ENCODE measurements around the gene NAB1.

The NAB1 gene

GRCh38 chr2:190637903-190638618, 10.8 kb upstream of the NAB1 start:
- DNase-seq, result no peak

- no peak for DNase-seq
Measured at GRCh38 chr2:190640117-190640516, 8.8 kb upstream of the NAB1 start.

DNA sequence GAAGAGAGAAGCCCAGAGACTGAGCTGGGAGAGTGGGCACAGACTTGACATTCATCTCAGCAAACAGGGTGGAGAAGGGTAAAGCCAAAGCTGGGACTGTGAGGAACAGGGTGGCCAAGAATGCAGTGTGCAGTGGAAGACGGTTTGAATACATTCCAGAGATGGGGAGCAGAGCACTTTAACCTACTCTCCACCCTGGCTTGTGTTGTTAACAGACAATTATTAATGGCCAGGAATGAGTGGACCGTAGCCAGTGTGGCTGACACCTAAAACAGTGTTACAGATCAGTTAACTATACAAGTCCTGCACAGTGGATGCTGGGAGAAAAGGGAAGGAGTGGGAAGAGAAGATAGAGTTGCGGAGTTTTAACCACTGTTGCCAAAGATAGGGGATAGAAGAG, 7.4 kb upstream of the NAB1 start:
- no peak for DNase-seq

- no peak for DNase-seq
Measured at GRCh38 chr2:190646780-190647522, 1.9 kb upstream of the NAB1 start.

DNA sequence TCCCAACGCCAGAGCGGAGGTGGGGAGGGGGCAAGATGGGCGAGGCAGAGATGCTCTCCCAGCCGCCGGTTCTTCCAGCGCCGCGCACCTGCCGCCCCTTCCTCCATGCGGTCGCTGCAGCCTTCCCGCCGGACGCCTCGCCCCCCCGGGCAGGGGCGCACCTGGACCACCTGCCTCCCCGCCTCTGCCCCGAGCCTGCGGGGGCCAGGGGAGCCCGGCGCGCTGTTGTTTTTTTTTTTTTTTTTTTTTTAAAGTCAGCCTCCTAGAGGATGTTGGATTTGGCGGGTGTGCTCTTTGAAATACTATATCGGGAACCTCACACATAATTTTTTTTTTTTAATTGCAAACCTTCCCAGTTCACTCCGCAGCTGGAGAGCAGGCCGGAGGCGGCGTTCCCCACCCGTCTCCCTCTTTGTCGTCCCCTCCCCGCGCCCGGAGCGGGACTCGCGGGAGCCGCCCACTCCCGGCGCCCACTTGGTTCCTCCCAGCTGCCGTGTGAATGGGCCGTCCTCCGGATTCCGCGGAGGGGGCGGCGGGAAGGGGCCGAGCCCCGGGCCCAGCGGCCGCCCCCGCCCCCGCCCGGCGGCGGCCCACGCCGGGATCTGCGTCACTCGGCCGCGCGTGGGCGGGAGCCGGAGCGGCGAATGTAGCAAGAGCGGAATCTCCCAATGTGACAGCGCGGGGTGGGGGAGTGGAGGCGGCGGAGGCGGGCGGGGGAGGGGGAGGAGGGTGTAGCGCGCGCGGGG, 421 bp upstream of the NAB1 start:
- peak; percentile 91 for DNase-seq

DNA sequence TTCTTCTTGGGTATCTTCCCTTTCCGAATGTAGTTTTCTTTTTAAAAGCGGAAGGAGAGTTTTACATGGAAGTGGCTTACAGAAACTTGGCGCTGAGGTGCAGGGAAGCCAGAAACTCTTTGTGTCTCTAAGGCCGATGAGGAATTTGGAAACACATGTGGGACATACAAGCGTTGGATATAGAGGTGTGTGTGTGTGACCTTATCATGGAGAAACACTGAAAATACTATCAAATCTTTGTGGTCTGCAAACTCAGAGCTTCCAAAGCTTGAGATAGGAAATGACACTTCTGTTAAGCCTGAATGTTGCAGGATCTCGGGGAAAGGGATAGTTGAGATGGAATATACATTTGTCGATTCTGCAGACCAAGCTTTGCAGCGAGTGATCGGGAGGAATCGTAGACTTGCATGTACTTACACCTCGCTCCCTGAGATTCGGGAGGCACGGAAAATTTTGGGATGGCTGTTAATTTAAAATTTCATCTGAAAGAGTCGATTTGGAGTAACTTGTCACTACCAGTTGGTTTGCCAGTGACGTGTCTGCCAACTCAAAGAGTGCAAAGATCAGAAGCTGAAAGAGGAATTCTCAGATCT, 1.0 kb downstream of the NAB1 start:
- DNase-seq, result no peak

DNA sequence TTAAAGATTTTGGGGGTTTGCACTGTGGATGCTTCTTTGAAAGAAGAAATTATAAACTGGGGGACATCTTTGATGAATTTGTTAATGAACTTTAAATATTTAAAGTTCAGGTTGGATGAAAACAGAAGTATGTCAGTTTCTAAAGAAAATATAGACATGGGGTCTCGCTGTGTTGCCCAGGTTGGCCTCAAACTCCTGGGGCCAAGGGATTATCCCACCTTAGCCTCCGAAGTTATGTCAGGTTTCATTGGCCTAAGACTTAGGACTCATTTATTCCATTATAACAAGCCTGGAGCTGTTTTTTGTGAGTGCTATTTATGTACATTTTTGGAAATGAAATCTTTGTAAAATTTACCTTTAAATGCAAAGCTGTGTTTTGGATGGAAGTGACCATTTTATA, 2.5 kb downstream of the NAB1 start:
- DNase-seq, result no peak

DNA sequence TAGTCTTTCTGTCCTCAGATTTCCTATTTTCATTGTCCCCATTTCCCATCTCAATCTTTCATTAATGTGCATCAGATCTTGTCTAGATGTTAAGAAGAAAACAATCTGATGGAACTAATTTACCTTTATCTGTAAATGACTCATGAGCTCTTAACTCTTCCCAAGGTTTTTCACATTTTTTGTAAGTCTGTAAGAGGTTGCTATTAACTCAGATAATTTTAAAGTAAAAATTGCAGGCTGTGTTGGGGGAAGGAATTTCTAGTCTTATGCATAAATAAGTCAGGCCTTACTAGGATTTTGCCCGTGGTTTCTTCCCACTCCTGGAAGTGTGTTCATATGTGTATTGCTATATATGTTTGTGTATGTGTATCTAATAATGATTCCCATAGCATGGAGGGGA, 4.3 kb downstream of the NAB1 start:
- no peak for DNase-seq

DNA sequence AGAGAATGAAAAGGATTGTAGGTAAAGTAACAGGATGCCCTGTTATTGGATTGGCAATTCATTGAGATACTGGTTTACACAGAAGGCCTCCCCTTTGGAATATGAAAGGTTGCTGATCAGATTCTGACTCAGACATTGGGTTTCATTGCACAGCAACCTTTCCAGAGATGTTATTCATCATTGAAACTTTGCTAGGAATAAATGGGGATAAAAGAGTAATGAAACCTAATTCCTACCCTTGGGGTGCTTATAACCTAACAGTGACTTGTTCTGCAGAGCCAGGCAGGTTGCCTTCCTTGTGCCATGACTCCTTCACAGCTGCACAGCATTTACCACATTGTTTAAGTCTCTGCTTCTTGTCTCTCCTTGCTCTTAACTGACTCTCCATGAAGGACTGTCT, 5.0 kb downstream of the NAB1 start:
- DNase-seq, result no peak

DNA sequence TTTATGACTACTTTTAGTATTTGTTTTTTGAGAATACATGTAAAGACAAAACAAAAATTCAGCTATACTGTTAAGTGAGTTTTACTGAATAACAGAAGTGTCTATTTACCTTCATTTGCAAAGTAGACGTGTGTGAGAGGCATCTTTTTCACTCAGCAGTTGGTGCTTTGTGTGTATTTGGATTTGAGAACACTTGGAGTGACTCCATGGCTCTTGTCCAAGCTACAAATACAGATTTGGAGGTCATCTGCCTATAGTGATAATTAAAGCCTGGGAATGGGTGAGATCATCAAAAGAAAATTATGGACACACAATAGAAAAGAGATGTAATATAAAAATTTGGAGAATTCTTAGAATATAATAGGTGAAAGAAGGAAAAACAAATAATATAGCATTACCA, 6.2 kb downstream of the NAB1 start:
- DNase-seq, result no peak

DNA sequence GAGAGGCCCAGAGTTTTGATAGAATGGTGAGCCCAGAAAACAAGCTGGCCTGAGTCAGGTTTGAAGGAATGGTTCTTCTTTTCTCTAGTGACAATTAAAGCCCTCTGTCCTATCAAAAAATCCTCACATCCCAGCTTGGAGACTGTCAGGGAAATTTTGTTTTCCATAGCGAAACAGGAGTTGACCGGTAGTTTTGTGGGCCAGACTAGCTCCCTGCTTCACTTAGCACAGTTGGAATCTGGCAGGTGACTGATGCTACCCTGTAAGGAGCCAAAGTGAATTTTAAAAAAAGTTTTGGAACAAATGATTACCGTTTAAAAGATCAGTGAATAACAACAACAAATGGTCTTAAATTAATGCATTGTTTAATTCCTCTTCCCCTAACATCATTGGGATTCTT, 6.7 kb downstream of the NAB1 start:
- DNase-seq, result no peak

- no peak for DNase-seq
Measured at GRCh38 chr2:190656301-190656700, 7.4 kb downstream of the NAB1 start.

GRCh38 chr2:190657474-190658255, 8.8 kb downstream of the NAB1 start:
- no peak for DNase-seq

- no peak for DNase-seq
Measured at GRCh38 chr2:190659553-190659952, 10.7 kb downstream of the NAB1 start.

DNA sequence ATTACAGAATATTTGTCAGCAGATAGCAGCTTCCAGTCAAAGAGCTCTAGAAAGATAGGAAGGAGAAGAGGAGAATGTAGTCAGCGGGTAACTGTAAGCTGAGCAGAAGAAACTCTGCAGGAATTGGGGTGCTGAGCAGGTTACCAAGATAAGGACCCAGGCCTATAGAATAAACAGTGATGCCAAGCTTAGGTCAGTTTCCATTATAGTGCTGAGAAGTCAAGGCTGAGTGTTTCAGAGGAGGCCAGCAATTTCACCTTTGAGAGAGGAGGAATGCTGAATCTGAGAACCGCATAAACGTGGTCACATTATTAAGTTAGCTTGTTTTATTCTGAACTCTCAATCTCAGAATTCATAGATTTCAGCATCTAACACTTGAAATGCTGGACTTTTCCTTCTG, 13.9 kb downstream of the NAB1 start:
- no peak for DNase-seq

- DNase-seq, result no peak
Measured at GRCh38 chr2:190663348-190663747, 14.5 kb downstream of the NAB1 start.

DNA sequence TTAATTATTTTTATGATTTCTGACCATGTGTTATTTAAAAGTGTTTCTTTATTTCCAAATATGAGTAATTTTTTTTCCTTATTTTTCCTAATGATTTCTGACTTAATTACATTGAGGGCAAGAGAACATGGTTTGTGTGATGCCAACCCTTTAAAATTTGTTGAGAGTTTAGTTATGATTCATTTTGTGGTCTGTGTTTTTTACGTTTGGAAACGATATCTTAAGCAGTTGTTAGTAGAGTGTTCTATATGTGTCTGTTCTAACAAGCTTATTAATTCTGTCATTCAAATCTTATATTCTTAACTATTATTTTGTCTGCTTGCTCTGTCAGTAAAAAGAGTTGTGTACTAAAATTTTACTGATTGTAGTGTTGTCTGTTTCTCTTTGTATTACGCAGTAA, 15.0 kb downstream of the NAB1 start:
- DNase-seq, result no peak

DNA sequence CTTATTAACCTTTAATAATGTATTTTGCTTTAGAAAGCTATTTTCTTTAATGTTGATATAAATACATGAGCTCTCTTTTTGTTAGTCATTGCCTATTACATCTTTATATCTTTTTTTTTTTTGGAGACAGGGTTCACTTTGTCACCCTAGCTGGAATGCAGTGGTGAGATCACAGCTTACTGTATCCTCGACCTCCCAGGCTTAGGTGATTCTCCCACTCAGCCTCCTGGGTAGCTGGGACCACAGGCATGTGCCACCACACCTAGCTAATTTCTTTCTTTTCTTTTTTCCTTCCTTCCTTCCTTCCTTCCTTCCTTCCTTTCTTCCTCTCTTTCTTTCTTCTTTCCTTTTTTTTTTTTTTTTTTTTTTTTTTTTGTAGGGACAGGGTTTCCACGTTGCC, 15.4 kb downstream of the NAB1 start:
- no peak for DNase-seq

DNA sequence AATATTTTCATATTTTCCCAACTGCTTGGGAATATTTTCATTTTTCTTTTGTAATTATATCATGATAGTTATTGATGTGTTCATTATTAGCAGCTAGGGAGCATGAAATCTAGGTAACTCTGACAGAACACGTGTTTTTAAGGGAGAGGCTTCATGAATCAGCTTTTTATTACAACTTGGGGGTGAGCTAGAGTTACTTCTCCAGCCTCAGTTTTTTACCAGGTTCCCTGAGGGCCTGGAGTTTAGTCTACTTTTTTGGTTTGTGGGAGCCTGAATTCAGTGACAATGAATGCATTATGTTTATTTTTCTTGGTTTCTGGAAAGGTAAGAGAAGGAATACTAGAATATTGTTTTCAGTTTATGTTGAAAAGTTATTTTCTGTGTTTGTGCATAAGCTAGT, 18.0 kb downstream of the NAB1 start:
- DNase-seq, result no peak

- DNase-seq, result no peak
Measured at GRCh38 chr2:190668892-190669291, 20.0 kb downstream of the NAB1 start.

- no peak for DNase-seq
Measured at GRCh38 chr2:190670182-190670946, 21.5 kb downstream of the NAB1 start.

All from activated CD8-positive, alpha-beta memory T cell treated with anti-CD3 and anti-CD28 coated beads, Interleukin-2, amount 50 U/mL, for 4 hours (primary cell).